Limb (tissue), 2 donors: ENCODE measurements around the gene TRAPPC12.
A peak's percentile ranks its signal among the peaks of the same experiment; 100 is the strongest.
"Not testable (repeated sequence)": the region's sequence is repeated elsewhere in the genome, so short reads cannot be mapped to it uniquely, and the experiment has no call there.

Experiments
- DNase-seq, 2 donors: peaks; one replicate each; pipeline ENCODE4 v3.0.0-alpha.2; 2016; ENCODE audit errors: extremely low spot score in 2 of 2

The TRAPPC12 gene

GRCh38 chr2:3379647-3380534 lies at the start of gene TRAPPC12:
TSS of gene TRAPPC12 (plus strand) at chr2:3379694. CDS start at chr2:3387624, 7,930 bp downstream.
- DNase-seq = peak; percentile 90 to 94

GRCh38 chr2:3332133-3332532 lies 47.4 kb upstream of the TRAPPC12 start:
- DNase-seq = no peak

- DNase-seq = peak in 1 of 2 donors; percentile 62
These were observed 44.8 kb upstream of the TRAPPC12 start for GRCh38 chr2:3334392-3335345.

DNA sequence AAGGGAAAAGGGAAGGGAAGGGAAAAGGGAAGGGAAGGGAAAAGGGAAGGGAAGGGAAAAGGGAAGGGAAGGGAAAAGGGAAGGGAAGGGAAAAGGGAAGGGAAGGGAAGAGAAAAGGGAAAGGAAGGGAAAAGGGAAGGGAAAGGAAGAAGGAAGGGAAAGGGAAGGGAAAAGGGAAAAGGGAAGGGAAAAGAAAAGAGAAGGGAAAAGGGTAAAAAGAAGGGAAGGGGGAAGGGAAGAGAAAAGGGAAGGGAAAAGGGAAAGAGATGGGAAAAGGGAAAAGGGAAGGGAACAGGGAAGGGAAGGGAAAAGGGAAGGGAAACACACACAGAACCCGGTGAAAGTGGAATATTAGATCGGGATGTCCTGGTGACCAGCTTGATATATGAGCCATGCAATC lies 42.6 kb upstream of the TRAPPC12 start:
- no peak for DNase-seq

GRCh38 chr2:3338340-3338739 lies 41.2 kb upstream of the TRAPPC12 start:
- no peak for DNase-seq

- DNase-seq = no peak
These were observed 39.4 kb upstream of the TRAPPC12 start for GRCh38 chr2:3340144-3340543.

- no peak for DNase-seq
These were observed 38.2 kb upstream of the TRAPPC12 start for GRCh38 chr2:3341336-3341735.

DNA sequence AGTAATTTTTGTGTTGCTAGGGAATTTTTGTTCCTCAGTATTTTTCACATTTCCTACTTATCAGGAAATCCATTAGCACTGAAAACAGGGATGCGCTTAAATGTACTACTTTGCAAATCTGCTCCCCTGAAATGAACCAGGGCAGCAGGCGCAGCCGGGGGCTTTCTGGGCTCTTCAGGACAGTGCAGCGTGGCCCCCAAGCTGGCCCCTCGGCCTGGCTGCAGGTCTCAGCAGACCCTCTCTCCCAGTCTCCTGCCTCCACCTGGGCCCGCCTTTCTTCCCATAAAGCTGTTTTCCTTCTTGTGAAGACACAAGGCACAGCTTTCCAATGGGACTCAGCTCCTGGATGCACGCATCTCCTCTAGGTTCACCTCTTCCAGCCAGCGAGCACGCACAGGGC lies 37.2 kb upstream of the TRAPPC12 start:
- no peak for DNase-seq

DNA sequence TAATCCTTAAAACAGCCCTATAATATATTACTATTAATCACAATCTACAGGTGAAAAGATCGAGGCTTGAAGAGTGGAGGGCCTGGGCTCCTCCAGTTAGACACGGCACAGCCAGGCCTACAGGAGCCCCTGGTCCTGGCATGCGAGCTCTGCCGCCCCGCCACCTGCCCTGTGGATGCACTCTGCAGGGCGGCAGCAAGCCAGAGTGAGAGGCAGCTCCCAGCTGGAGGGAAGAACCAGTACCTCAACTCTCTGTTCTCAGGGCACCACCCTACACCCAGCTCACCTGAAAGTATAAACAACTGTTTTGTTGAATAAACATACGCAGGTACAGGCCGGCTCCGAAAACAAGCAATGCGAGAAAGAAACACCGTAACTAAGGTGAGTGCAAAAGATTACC lies 36.5 kb upstream of the TRAPPC12 start:
- DNase-seq = no peak

DNA sequence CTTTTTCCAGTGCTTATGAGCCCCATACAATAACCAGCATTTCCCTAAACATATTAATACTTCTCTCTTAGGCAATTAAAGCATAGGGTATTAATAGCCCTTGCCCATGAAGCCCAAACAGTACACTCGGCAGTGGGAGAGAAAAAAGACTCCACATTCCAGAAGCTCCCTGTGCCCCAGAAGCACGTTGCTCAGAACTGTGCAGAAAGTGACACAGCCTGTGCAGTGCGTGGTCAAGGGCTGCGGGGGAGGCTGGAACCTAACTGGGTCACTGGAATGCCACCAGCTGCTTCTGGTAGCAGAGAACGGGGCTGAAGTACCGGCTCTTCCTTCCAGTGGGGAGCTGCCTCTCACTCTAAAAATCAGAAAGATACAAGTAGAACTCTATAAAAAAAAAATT lies 34.6 kb upstream of the TRAPPC12 start:
- DNase-seq = no peak

DNA sequence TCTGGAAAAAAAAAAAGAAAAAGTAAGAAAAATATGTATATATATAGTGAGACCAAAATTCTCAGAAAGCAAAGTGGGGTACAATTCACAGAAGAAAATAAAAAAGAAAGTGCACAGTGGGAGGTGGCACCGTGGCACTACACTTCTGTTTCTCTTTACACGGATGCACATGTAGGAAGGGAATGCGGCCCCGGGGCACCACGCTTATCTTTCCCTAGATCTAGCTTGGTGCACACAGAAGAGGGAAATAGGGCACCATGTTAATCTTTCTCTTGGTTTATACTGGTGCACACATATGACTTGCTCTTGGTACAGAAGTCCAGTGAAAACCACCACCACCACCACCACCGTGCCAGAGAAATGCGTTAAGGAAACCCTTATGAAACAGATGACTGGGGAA lies 33.9 kb upstream of the TRAPPC12 start:
- no peak for DNase-seq

DNA sequence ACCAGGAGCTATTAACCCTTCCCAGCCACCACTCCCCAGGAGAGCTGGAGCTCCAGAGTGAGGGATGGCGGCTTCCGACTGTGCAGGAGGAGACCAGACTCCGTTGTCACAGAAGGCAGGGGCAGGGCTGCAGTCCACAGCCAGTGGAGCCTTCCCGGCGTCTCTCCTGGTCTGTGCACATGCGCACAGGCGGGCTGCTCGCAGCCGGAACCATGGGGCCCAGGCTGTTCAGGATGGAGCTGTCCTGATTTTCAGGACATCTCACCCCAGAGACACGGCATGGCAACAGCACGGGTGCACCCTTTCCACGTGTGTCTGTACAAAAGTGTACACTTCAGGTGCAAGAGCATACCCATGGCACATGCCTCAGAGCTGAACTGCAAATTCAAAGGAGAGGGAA lies 30.7 kb upstream of the TRAPPC12 start:
- no peak for DNase-seq

DNA sequence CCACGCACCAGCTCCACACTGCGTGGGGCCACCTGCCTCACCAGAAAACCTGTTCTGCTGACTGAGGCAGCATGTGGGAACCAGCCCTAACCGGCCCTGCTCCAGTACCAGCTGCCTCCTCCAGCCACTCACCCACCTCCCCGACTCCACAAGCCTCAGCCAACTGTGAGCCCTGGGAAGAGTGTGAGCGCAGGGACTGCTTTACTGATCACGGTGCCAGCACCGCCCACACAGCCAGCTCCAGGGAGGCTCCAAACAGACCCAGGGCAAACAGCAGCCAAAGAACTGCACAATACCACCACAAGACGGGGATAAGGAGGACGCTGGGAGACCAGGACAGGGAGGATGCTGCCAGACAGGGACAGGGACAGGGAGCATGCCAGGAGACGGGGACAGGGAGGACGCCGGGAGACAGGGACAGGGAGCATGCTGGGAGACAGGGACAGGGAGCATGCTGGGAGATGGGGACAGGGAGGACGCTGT lies 30.2 kb upstream of the TRAPPC12 start:
- DNase-seq = no peak

DNA sequence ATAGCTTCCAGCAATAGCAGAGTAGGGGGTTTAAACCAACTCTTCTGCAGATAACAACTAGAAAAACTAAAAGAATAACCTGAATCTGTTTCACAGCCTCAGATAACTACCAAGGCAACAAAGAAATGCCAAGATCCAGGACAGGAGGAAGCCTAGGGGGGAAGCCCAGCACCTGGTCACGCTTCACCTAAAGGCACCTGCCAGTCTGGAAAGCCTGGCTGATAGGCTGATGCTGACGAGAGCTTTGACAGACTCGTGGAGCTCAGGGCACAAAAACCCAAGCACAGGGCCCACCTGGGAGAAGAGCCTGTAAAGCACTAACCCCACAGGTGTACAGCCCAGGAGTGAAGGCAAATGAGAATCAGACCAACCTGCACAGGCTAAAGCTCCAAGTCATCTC lies 24.5 kb upstream of the TRAPPC12 start:
- no peak for DNase-seq

DNA sequence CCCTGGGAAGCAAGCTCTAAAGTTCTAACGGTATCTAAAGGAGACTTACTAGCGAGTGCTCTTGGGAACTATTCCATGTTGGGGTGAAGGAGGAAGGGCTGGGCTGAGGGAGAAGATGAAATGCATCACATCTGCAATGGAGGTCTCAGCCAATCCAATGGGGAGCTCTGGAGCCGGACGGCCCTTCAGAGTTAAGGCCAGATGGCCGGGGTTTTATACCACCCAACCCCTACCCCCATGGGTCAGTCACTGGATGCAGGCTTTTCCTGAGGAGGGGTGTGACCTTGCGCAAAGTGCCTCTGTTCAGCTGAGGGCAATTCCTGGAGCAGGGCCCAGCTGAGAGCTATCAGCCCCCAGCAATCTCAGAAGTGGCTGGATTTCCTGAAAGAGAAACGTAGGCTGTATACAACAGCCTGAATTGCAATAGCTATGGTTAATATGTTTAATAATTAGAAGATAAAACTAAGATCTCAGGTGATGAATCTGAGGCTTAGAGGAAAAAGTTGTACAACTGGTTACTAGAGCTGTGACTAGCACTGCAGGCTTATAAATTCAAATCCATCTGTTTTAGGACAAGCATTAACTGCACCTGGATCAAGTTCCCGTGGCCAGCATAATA lies 23.4 kb upstream of the TRAPPC12 start:
- no peak for DNase-seq

DNA sequence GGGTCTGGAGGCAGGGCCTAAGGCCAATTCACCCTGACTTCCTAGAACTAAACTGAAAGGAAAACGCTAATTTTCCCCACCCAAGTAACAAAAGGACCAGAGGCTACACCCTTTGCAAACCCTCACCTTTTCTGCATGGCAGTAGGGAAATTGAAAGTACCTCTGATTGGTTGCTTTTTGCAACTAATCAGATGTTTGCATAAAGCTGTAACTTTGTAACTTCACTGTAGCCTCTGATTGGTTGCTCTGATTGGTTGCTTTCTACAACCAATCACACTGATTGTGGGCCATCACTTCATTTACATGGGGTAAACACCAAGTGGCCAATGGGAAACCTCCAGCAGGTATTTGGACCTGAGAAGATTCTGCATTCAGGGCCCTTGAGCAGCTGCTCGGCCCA lies 22.7 kb upstream of the TRAPPC12 start:
- no peak for DNase-seq

DNA sequence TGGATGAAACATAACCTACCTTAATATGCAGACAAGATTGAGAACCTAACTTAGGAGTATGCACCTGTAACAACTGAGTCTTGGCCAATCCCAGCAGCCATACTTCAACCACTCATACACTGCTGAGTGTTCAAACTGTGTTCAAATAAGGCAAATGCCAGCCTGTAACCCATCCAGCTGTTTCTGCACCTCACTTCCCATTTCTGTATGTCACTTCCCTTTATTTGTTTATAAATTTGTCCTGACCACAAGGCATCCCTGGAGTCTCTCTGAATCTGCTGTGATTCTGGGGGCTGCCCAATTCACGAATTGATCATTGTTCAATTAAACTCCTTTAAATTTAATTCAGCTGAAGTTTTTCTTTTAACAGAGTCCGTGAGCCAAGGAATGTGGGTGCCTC lies 22.0 kb upstream of the TRAPPC12 start:
- not testable (repeated sequence) for DNase-seq

- no peak for DNase-seq
These were observed 21.6 kb upstream of the TRAPPC12 start for GRCh38 chr2:3357926-3358325.

DNA sequence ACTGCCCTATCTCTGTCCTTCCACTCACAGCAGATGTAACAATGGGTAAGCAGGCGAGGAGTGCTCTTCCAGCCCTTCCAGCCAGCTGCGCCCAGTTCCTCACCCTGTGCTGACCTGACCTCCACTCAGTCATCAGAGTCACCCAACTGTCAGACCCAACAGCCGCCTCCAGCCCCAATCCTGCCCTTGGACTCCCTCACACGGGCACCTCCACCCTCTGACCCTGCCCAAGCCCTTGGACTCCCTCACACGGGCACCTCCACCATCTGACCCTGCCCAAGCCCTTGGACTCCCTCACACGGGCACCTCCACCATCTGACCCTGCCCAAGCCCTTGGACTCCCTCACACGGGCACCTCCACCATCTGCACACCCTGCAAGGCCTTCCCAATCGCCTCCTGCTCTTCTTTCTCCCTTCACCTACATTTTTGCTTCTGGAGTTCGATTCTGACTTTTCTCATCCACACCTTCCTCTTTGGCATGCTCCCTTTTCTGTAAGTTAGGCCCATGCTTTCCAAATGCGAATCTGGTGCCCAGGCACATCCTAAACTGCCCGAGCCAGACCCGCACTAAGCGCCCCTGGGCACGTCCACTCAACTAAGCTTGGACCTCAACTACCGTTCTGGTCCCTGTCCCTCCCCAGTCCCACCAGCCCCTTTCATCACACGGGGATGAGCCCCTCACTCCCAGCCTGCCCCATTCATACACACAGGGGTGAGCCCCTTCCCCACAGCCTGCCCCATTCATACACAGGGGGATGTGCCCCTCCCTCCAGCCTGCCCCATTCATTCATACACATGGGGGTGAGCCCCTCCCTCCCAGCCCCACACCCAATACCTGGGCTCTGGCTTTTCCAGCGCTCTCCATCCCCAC lies 17.7 kb upstream of the TRAPPC12 start:
- no peak for DNase-seq

DNA sequence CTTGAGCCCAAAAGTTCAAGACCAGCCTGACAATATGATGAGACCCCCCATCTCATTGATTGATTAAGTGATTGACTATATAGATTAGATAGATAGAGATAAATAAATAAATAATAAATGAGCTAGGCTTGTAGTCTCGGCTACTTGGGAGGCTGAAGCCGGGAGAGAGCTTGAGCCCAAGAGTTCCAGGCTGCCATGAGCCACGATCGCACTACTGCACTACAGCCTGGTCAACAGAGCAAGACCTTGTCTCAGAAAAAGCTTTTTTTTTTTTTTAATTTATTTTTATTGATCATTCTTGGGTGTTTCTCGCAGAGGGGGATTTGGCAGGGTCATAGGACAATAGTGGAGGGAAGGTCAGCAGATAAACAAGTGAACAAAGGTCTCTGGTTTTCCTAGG lies 14.3 kb upstream of the TRAPPC12 start:
- no peak for DNase-seq

GRCh38 chr2:3368261-3368722 lies 11.2 kb upstream of the TRAPPC12 start:
- DNase-seq = no peak
